GM12892 (cell line): ENCODE results near the gene TERC.

Experiments used
- POLR2A ChIP-seq: IDR thresholded peaks from 2 replicates; pipeline ENCODE4 v1.6.1; 2011; ENCODE audit warnings: low read depth, low read length, control low read depth
- POLR2AphosphoS5 ChIP-seq: IDR thresholded peaks from 2 replicates; pipeline ENCODE4 v1.6.1; 2011; ENCODE audit warnings: low read depth, low read length, control low read depth
- TAF1 ChIP-seq: IDR thresholded peaks from 2 replicates; pipeline ENCODE4 v1.6.1; 2011; ENCODE audit warnings: low read depth, mild to moderate bottlenecking, control low read depth, low read length, borderline replicate concordance

GRCh38 chr3:169760479-169760878 is 4.4 kb downstream of the TERC start:
- TF ChIP-seq POLR2A (no peak), POLR2AphosphoS5 (no peak), TAF1 (no peak)
